Thyroid gland (tissue), 4 donors: ENCODE results near the gene MUC13. TPM values are rescaled to one million over a fixed set of nuclear protein-coding genes. Genes with fewer than 3 reads are reported as not detected.

Source experiments
- DNase-seq, 2 donors: peaks; one replicate each; pipeline ENCODE4 v3.0.0-alpha.2; 2019
- H3K27ac ChIP-seq, 3 donors: fragments of 200-600 bp; sonication (generic); 1 replicate in 2 of 3; 2 replicates in 1 of 3; pipeline ENCODE4 v1.5.1; 2016 to 2019; ENCODE audit warnings: mild to moderate bottlenecking in 1 of 3, moderate library complexity in 1 of 3
- H3K27me3 ChIP-seq: fragments of 200-600 bp; sonication (generic); one replicate; pipeline ENCODE4 v1.5.1; 2019
- H3K36me3 ChIP-seq, 2 donors: fragments of 200-600 bp; sonication (generic); one replicate each; pipeline ENCODE4 v1.5.1; 2016 to 2019
- H3K4me1 ChIP-seq, 2 donors: fragments of 200-600 bp; sonication (generic); one replicate each; pipeline ENCODE4 v1.5.1; 2017 to 2019
- H3K4me3 ChIP-seq, 3 donors: fragments of 200-600 bp; sonication (generic); replicated peaks in 1 of 3; 1 replicate in 2 of 3; 2 replicates in 1 of 3; pipeline ENCODE4 v1.5.1; 2016; ENCODE audit warnings: mild to moderate bottlenecking in 1 of 3
- H3K9me3 ChIP-seq: fragments of 200-600 bp; sonication (generic); one replicate; pipeline ENCODE4 v1.5.1; 2017
- CTCF ChIP-seq, 6 experiments: fragments of 200-600 bp in 3 of 6; fragments of 450-650 bp in 3 of 6; sonication (generic) in 3 of 6; IDR thresholded peaks; one replicate each; pipeline ENCODE4 v1.5.1; 2016 to 2019; ENCODE audit warnings: antibody characterized with exemption in 6 of 6, mild to moderate bottlenecking in 2 of 6, inconsistent platforms in 1 of 6, moderate library complexity in 1 of 6
- POLR2A ChIP-seq, 2 donors: fragments of 450-650 bp; IDR thresholded peaks; one replicate each; pipeline ENCODE4 v1.6.1; 2017; ENCODE audit warnings: antibody characterized with exemption in 2 of 2, mild to moderate bottlenecking in 2 of 2, moderate library complexity in 1 of 2
- WGBS, 2 donors: methylation state at CpG; one replicate each; pipeline ENCODE4 v1.1.5; 2017; 5-methylcytosine and 5-hydroxymethylcytosine counted together
- intact Hi-C: fragments of 100-400 bp; cut with DNase I; formaldehyde crosslinking; loops from one replicate; pipeline ENCODE4 v1.15.1; 2023
- total RNA-seq, 4 donors: library from RNA; depleted of rRNA; stranded (reverse); fragments of >200 nt; gene quantifications; one replicate each; pipeline ENCODE4 v1.2.3, GENCODE V29; 2016

Gene MUC13
- total RNA-seq, 4 donors from 2014 or later, result not detected

- no peaks in the 10 kb centered on the region for H3K36me3 ChIP-seq
- H3K27me3 ChIP-seq, result no peaks in the 10 kb centered on the region
- no peak for DNase-seq
- no peak for TF ChIP-seq POLR2A (IDR thresholded peaks at IDR 0.05)
- no peak for TF ChIP-seq CTCF (IDR thresholded peaks at IDR 0.05)
- intact Hi-C loops, result loop anchor here (10.0 kb wide), 1 partner anchor 241 kb away; no protein-coding TSS in a partner anchor
- no peaks in the 10 kb centered on the region for H3K4me1 ChIP-seq
- H3K9me3 ChIP-seq, result no peaks in the 10 kb centered on the region
- H3K4me3 ChIP-seq, result no peak overlapping the region
- H3K27ac ChIP-seq, result no peak overlapping the region
These were observed 10.7 kb downstream of the MUC13 start for GRCh38 chr3:124923833-124924232.

DNA sequence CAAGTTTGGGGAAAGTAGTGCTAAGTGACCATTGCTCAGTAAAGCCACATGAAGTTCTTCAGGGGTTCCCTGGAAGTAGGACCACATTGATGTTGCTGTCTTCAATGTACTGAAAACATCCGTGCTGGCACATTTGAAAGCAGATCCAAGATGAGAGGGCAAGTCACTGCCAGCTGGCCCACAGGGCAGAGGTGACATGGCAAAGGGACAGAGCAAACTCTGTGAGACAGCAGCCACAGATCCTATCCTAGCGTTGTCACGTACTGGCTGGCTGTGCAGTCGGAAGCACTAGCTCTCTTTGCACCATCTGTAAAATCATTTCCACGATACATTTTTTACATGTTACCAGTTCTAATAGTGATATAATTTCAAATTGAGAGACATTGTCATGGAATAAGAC is 13.8 kb downstream of the MUC13 start:
- no peaks in the 10 kb centered on the region for H3K27me3 ChIP-seq
- no peaks in the 10 kb centered on the region for H3K9me3 ChIP-seq
- no peak overlapping the region for H3K4me3 ChIP-seq
- no peak for TF ChIP-seq POLR2A (IDR thresholded peaks at IDR 0.05)
- TF ChIP-seq CTCF (IDR thresholded peaks at IDR 0.05), result no peak
- no peaks in the 10 kb centered on the region for H3K4me1 ChIP-seq
- no peaks in the 10 kb centered on the region for H3K36me3 ChIP-seq
- 88 to 94% methylated on average over 5 of the region's 5 CpGs for WGBS, 2 donors
- no peak for DNase-seq
- intact Hi-C loops, result loop anchor here (10.0 kb wide), 1 partner anchor 244 kb away; no protein-coding TSS in a partner anchor
- H3K27ac ChIP-seq, result no peak overlapping the region

GRCh38 chr3:124919756-124920155 is 14.8 kb downstream of the MUC13 start:
- intact Hi-C loops, result loop anchor here (10.0 kb wide), 1 partner anchor 245 kb away; no protein-coding TSS in a partner anchor
- DNase-seq, result no peak
- Histone ChIP-seq H3K27me3 (no peaks in the 10 kb centered on the region), H3K9me3 (no peaks in the 10 kb centered on the region), H3K27ac (no peak overlapping the region), H3K4me1 (no peaks in the 10 kb centered on the region), H3K4me3 (no peak overlapping the region), H3K36me3 (no peaks in the 10 kb centered on the region)
- TF ChIP-seq CTCF (IDR thresholded peaks at IDR 0.05) (no peak), POLR2A (IDR thresholded peaks at IDR 0.05) (no peak)
- 43 to 48% methylated on average over 2 of the region's 2 CpGs for WGBS, 2 donors

GRCh38 chr3:124918524-124918923 is 16.0 kb downstream of the MUC13 start:
- Histone ChIP-seq H3K9me3 (no peaks in the 10 kb centered on the region), H3K4me3 (no peak overlapping the region), H3K36me3 (no peaks in the 10 kb centered on the region), H3K27me3 (no peaks in the 10 kb centered on the region), H3K4me1 (no peaks in the 10 kb centered on the region), H3K27ac (no peak overlapping the region)
- no peak for DNase-seq
- WGBS, 2 donors, result 93 to 100% methylated on average over 2 of the region's 2 CpGs
- TF ChIP-seq CTCF (IDR thresholded peaks at IDR 0.05) (no peak), POLR2A (IDR thresholded peaks at IDR 0.05) (no peak)
- intact Hi-C loops, result no loop called here

DNA sequence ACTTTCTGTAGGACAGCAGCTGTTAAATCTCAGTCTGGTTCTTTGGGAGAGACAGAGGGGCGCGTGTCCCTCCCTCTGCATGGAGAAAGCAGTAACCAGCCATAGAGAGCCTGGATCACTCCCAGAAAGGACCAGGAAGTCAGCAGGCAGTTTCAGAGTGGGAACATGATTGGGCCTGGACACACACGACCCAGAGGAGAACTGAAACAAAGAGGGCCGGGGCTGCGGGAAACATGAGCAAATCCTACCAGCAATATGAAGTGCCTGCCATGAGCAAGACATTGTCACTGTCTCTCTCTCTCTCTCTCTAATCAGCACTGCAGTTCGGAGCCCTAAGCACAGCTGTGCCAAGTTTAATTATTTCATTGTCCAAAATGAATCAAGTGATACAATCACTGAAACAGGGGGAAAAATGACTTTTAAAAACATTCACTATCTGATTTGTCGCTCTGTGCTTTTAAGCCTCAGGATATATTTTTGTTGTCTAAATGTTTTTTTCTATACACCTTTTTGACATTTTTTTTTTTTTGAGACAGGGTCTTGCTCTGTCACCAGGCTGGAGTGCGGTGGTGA is 17.6 kb downstream of the MUC13 start:
- Histone ChIP-seq H3K4me3 (no peak overlapping the region), H3K9me3 (no peaks in the 10 kb centered on the region), H3K4me1 (no peaks in the 10 kb centered on the region), H3K36me3 (no peaks in the 10 kb centered on the region), H3K27ac (no peak overlapping the region), H3K27me3 (no peaks in the 10 kb centered on the region)
- DNase-seq, result no peak
- WGBS, 2 donors, result 55 to 73% methylated on average over 8 of the region's 8 CpGs
- intact Hi-C loops, result no loop called here
- no peak for TF ChIP-seq CTCF (IDR thresholded peaks at IDR 0.05)
- TF ChIP-seq POLR2A (IDR thresholded peaks at IDR 0.05), result no peak
